Measurements from ENCODE around the gene PICALM. TPM values are rescaled to one million over a fixed set of nuclear protein-coding genes. Genes with fewer than 3 reads are reported as not detected.

PICALM gene
- polyA plus RNA-seq, 4 donors: 240 to 290 (median 274) TPM

DNA sequence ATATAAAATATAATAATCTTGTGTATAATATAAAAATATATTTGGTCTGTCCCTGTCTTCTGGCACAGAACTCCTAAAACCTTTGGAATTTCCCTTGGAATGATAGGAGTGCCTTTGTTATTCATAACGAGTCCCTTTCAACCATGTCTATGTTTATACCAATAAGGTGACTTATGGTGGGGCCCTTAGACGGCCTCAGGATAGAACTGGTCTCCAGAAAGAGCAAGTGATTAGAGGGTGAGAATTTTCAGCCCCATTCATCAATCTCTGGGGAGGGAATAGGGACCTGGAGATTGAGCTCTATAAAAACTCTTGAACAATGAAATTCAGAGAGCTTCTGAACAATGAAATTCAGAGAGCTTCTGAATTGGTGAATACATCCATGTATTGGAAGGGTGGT lies 18.4 kb upstream of the PICALM start:
- no peak for DNase-seq (ENCODE audit: low read depth in 4 of 4, low spot score in 3 of 4)

DNA sequence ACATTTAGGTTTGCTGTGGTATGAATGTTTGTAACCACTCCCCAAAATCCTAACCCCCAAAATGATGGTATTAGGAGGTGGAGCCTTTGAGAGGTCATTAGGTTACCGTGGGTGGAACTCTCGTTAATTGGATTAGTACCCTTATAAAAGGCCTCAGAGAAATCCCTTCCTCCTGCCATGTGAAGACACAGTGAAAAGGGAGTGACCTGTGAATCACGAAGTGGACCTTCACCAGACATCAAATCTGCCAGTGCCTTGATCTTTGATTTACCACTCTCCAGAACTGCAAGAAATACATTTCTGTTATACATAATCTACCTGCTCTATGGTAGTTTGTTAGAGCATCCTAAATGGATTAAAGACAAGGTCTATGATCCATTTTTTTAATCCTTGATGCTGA lies 12.6 kb upstream of the PICALM start:
- DNase-seq (ENCODE audit: low read depth in 4 of 4, low spot score in 3 of 4): no peak

DNA sequence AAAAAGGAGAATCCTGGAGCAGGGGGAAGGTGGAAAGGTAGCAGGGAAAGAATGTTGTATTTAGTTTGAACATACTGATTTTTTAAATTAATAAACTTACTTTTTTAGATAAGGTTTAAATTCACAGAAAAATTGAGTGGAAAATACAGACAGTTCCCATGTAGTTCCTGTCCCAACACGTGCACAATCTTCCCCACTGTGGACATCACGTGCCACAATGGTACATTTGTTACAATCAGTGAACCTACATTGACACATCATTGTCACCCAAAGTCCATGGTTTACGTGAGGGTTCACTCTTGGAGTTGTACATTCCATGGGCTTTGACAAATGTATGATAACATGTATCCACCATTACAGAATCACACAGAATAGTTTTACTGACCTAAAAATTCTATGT lies 10.5 kb upstream of the PICALM start:
- no peak for DNase-seq (ENCODE audit: low read depth in 4 of 4, low spot score in 3 of 4)

DNA sequence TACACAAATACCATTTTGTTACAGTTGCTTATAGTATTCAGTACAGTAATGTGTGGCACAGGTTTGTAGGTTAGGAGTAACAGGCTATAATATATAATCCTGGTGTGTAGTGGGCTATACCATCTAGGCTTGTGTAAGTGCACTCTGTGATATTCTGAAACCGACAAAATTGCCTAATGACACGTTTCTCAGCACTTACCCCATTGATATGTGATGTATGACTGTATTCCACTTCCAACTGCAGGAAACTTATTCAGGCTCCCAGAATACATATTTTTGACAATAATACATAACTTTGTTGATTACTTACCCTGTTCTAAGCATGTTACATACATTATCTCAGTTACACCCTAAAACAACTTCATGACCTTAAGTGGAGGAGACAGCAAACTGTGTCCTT lies 5.1 kb upstream of the PICALM start:
- no peak for DNase-seq (ENCODE audit: low read depth in 4 of 4, low spot score in 3 of 4)

GRCh38 chr11:86072211-86072610 lies 3.3 kb upstream of the PICALM start:
- no peak for DNase-seq (ENCODE audit: low read depth in 4 of 4, low spot score in 3 of 4)

DNA sequence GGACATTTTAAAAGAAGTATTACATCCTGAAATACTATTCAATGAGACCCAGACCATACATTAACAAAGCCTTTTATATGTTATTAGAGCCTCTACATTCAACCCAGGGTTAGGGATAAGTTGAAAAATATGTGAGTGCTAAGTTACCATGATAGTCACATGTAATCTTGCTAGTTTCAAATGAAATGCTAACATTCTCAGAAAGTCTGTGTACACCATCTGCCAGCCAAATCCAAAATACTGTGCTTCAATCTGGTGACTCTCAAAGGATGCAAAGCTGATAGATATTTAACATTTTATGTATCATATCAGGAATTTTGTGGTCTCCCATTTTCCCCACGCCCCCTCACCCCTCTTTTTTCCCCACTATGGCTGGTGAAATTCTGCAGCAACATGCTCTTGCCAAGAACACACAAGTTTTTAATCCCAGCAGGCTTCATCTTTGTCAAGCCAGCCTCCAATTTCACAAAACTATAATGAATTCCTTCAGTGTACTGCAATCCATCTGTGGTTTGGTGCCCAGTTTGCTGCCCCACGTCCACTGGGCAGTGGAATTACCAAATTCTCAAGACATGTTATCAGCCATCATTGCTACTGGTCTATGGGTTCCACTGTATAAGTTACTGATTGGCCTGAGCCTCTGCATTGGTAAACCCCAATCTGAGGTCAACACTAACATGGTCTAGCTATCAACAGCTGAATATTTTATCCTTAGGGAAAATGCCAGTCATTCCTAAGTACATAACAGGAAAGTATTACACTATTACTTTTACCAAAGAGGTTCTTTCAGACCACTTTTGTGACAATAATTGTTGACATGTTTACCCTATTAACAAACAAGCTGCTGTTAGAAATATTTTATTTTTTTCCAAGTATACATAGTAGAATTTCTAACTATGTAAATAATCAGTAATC lies 1.5 kb upstream of the PICALM start:
- DNase-seq (ENCODE audit: low read depth in 4 of 4, low spot score in 3 of 4): no peak

GRCh38 chr11:86069408-86070101 lies 671 bp upstream of the PICALM start:
- DNase-seq (ENCODE audit: low read depth in 4 of 4, low spot score in 3 of 4): peak; percentile 36 to 63 (median 49)

GRCh38 chr11:86068138-86068871 lies 579 bp downstream of the PICALM start:
- DNase-seq (ENCODE audit: low read depth in 4 of 4, low spot score in 3 of 4): peak; percentile 18 to 42 (median 33)

GRCh38 chr11:86067851-86068137 lies 1.1 kb downstream of the PICALM start:
- DNase-seq (ENCODE audit: low read depth in 4 of 4, low spot score in 3 of 4): peak in 3 of 4 donors; percentile 16 to 29 (median 22)

- DNase-seq (ENCODE audit: low read depth in 4 of 4, low spot score in 3 of 4): peak; percentile 24 to 37 (median 30)
Measured at GRCh38 chr11:86067009-86067850, 1.7 kb downstream of the PICALM start.

GRCh38 chr11:86066657-86067008 lies 2.3 kb downstream of the PICALM start:
- no peak for DNase-seq (ENCODE audit: low read depth in 4 of 4, low spot score in 3 of 4)

DNA sequence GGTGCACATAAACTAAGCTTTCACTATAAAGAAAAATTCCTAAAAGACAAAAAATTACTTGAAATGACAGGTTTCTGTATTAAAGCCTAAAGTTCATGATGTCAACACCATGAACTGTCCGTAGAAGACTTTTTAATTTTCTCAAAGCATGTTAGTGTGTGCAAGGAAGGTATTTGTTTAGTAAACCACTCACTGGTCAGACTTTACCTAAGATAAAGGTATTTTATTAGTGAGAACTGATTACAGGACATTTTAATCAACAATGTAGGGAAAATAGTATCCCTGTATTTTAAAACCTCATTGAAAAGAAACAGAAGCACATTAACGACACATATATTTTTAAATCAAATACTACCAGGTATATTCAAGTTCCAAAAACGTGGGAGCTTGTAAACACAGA lies 2.9 kb downstream of the PICALM start:
- no peak for DNase-seq (ENCODE audit: low read depth in 4 of 4, low spot score in 3 of 4)

GRCh38 chr11:86064220-86064803 lies 4.6 kb downstream of the PICALM start:
- DNase-seq (ENCODE audit: low read depth in 4 of 4, low spot score in 3 of 4): no peak

GRCh38 chr11:86063536-86063935 lies 5.3 kb downstream of the PICALM start:
- DNase-seq (ENCODE audit: low read depth in 4 of 4, low spot score in 3 of 4): no peak

DNA sequence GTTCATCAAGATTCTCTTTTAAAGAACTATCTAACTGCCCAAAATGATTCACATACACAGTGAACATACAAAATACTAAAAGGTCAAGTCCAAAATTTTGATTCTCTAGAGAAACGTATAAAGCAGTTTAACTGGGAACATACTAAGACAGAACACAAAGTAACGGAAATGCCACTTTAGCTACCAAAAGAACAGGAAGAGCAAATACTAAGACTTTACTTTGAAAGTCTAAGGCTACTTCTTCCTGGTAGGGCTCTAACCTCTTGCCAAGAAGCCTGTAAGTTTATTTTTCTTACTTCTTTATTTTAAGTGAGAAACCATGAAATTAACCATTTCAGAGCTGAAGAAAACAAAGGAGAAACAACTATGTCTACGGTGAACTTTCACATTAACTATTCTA lies 6.2 kb downstream of the PICALM start:
- no peak for DNase-seq (ENCODE audit: low read depth in 4 of 4, low spot score in 3 of 4)

DNA sequence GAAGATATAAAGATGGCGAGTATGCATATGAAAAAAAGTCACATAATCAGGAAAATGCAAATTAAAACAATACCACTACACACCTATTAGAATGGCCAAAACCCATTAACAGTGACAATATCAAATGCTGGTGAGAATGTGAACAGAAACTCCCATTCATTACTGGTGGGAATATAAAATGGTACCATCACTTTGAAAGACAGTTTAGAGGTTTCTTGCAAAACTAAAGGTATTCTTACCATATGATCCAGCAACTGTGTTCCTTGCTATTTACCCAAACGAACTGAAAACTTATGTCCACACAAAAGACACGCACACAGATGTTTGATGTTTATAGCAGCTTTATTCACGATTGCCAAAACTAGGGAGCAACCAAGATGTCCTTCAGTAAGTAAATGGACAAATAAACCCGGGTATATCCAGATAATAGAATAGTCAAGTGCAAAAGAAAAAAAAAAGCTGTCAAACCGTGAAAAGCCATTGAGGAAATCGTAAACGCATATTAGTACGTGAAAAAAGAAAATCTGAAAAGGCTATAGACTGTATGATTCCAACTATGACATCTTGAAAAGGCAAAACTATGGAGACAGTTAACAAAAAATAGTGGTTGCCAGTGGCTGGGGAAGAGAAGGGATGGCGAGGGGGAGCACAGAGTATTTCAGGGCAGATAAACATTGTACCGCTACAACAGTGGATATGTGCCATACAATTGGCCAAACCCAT lies 7.2 kb downstream of the PICALM start:
- no peak for DNase-seq (ENCODE audit: low read depth in 4 of 4, low spot score in 3 of 4)

- no peak for DNase-seq (ENCODE audit: low read depth in 4 of 4, low spot score in 3 of 4)
Measured at GRCh38 chr11:86060544-86060943, 8.3 kb downstream of the PICALM start.

GRCh38 chr11:86058360-86058759 lies 10.5 kb downstream of the PICALM start:
- no peak for DNase-seq (ENCODE audit: low read depth in 4 of 4, low spot score in 3 of 4)

GRCh38 chr11:86056351-86056854 lies 12.5 kb downstream of the PICALM start:
- DNase-seq (ENCODE audit: low read depth in 4 of 4, low spot score in 3 of 4): no peak

All from right renal pelvis (tissue), 4 donors.